Stimulated activated CD8-positive, alpha-beta memory T cell treated with anti-CD3 and anti-CD28 coated beads, Interleukin-12 subunit alpha, Interleukin-12 subunit beta, amount 100 ng/mL, for 1 hour (primary cell): ENCODE data around the gene ARHGAP45.

ENCODE experiments used
- DNase-seq: peaks from one replicate; pipeline ENCODE4 v3.0.0-alpha.2; 2020; ENCODE audit warnings: low read depth

The ARHGAP45 gene

GRCh38 chr19:1070931-1071791 is 4.2 kb downstream of the ARHGAP45 start:
- DNase-seq: no peak

GRCh38 chr19:1072371-1073015 is 5.5 kb downstream of the ARHGAP45 start:
- DNase-seq: no peak

- DNase-seq: no peak
Observed at GRCh38 chr19:1073063-1073955, 6.3 kb downstream of the ARHGAP45 start.

GRCh38 chr19:1073956-1074517 is 7.1 kb downstream of the ARHGAP45 start:
- DNase-seq: no peak

- peak; percentile 98 for DNase-seq
Observed at GRCh38 chr19:1074544-1075283, 7.7 kb downstream of the ARHGAP45 start.

- no peak for DNase-seq
Observed at GRCh38 chr19:1076046-1076386, 9.0 kb downstream of the ARHGAP45 start.

- peak; percentile 83 for DNase-seq
Observed at GRCh38 chr19:1076951-1077350, 10.0 kb downstream of the ARHGAP45 start.

GRCh38 chr19:1079566-1080111 is 12.7 kb downstream of the ARHGAP45 start:
- DNase-seq: no peak

GRCh38 chr19:1080360-1081161 is 13.6 kb downstream of the ARHGAP45 start:
- no peak for DNase-seq

GRCh38 chr19:1081301-1082164 is 14.6 kb downstream of the ARHGAP45 start:
- no peak for DNase-seq

GRCh38 chr19:1082165-1082927 is 15.4 kb downstream of the ARHGAP45 start:
- no peak for DNase-seq

GRCh38 chr19:1082928-1083816 is 16.2 kb downstream of the ARHGAP45 start:
- DNase-seq: no peak

GRCh38 chr19:1084024-1084868 is 17.3 kb downstream of the ARHGAP45 start:
- no peak for DNase-seq

- DNase-seq: no peak
Observed at GRCh38 chr19:1085053-1085658, 18.2 kb downstream of the ARHGAP45 start.

GRCh38 chr19:1085676-1086442 is 18.9 kb downstream of the ARHGAP45 start:
- DNase-seq: no peak
